ENCODE data around the gene CLPTM1L.
"Not testable (repeated sequence)": the region's sequence is repeated elsewhere in the genome, so short reads cannot be mapped to it uniquely, and the experiment has no call there.

The CLPTM1L gene

GRCh38 chr5:1338506-1339070, 6.3 kb downstream of the CLPTM1L start:
- DNase-seq = no peak

- DNase-seq = no peak
Measured at GRCh38 chr5:1338196-1338490, 6.8 kb downstream of the CLPTM1L start.

- DNase-seq = no peak
Measured at GRCh38 chr5:1337489-1338195, 7.3 kb downstream of the CLPTM1L start.

GRCh38 chr5:1336749-1337488, 8.0 kb downstream of the CLPTM1L start:
- DNase-seq = no peak

- no peak for DNase-seq
Measured at GRCh38 chr5:1336106-1336561, 8.8 kb downstream of the CLPTM1L start.

GRCh38 chr5:1335540-1336095, 9.3 kb downstream of the CLPTM1L start:
- no peak for DNase-seq

- no peak for DNase-seq
Measured at GRCh38 chr5:1334831-1335539, 9.9 kb downstream of the CLPTM1L start.

GRCh38 chr5:1333986-1334385, 10.9 kb downstream of the CLPTM1L start:
- no peak for DNase-seq

GRCh38 chr5:1333286-1333685, 11.6 kb downstream of the CLPTM1L start:
- DNase-seq = not testable (repeated sequence)

- DNase-seq = no peak
Measured at GRCh38 chr5:1332461-1333001, 12.4 kb downstream of the CLPTM1L start.

GRCh38 chr5:1331861-1332405, 13.0 kb downstream of the CLPTM1L start:
- DNase-seq = no peak

- DNase-seq = no peak
Measured at GRCh38 chr5:1330847-1331831, 13.8 kb downstream of the CLPTM1L start.

GRCh38 chr5:1330146-1330846, 14.6 kb downstream of the CLPTM1L start:
- DNase-seq = no peak

GRCh38 chr5:1329111-1329579, 15.8 kb downstream of the CLPTM1L start:
- DNase-seq = no peak

- not testable (repeated sequence) for DNase-seq
Measured at GRCh38 chr5:1328237-1329110, 16.4 kb downstream of the CLPTM1L start.

GRCh38 chr5:1326901-1327756, 17.8 kb downstream of the CLPTM1L start:
- not testable (repeated sequence) for DNase-seq

- DNase-seq = not testable (repeated sequence)
Measured at GRCh38 chr5:1326532-1326875, 18.4 kb downstream of the CLPTM1L start.

- no peak for DNase-seq
Measured at GRCh38 chr5:1325870-1326531, 18.9 kb downstream of the CLPTM1L start.
